Cortex of kidney (tissue), 1 donor: Measurements from ENCODE around the gene GALR1.

Experiments
- DNase-seq: peaks from one replicate; lab custom pipeline; 2025; lab: John Stamatoyannopoulos, UW

GALR1 gene

DNA sequence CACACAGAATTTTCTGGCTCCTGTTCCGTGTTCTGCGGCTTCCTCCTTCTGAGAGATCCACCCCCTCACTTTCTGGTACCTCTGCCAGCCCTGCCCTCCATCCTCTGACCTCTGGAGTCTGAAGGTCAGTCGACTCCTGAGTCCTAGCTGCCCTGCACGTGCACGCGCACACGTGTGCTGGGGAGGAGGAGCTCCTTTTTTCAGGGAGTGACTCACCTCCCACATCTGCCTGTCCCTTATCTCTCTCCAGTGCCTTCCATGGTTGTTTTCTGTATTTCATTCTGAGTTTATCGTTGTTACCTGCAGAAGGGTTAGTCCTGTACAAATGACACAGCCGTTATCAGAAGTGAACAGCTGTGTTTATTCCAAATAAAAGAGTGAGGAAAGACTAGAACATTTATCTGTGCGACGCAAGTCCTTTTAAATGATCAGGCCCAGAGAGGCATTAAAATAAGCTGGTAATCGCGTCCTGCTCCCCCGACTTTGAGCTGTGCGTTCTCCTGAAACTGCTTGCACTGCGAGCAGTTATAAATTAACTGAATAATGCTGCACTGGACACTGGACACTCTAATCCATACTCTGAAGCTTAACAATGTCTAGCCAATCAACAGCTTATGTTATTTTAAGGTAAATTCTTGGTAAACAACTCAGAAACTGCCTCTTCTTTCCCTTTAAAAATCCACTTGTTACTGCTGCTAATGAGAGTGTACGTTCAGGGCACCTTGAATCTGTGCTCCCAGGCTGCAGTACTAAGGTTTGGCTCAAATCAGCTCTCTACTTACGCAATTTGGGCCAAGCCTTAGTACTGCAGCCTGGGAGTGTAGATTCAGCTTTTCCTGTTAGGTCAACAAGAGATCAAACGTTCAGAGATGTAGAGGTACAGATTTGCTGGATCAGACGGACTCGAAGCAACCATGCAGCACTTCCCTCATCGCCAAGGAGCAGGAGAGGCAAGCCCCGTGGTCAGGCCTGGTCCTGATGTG lies 72.5 kb downstream of the GALR1 start:
- DNase-seq, result no peak

DNA sequence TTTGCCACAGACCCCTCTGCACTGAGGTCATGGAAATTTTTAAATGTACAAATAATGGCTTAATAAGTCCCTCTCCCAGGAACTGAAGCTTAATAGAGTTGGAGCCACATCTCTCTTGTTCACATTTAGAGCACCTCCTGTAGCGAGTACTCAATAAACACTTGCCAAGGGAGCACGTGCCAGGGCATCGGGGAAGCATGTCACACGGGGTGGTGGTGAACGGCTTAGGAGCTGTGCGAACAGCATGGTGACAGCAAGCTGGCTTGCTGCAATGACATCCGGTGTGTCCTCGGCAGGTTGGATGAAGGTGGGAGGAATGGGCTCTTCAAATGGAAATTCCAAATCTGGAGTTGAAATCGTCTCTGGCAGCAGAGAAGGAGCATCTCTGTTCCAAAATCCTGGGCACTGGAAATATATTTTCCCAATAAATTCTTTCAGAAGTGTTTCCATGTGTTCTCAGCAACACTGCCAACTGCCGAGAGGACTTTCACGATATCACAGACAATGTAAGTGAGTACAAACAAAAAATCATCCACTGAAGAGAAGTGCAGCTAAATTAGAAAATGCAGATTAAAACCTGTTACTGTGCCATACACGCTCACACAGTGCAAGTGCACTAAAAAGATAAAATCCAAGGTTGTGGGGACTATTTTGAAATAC lies 74.1 kb downstream of the GALR1 start:
- no peak for DNase-seq
